GM12878 (cell line): ENCODE data around the gene NAV2. TPM values are rescaled to one million over a fixed set of nuclear protein-coding genes. Genes with fewer than 3 reads are reported as not detected.

Source experiments
- ATAC-seq: fragments of 200-7000 bp; cut with Tn5 transposase; 3 replicates; pipeline ENCODE4 v1.9.1; 2020; ENCODE audit warnings: mild to moderate bottlenecking, moderate library complexity
- BruUV-seq: library from RNA; stranded (reverse); fragments of 400-500 nt; replicated peaks from 2 replicates; lab custom pipeline; 2021; lab: Mats Ljungman, UMichigan
- CTCF ChIA-PET: fragments of 300-600 bp; sonication (Branson Sonifier 250); formaldehyde crosslinking; extraction: SDS; loops from one replicate; lab custom pipeline; 2021; ENCODE audit warnings: inconsistent platforms; lab: Yijun Ruan, JAX
- POLR2A ChIA-PET: fragments of 350-600 bp; formaldehyde crosslinking; extraction: SDS; loops from one replicate; lab custom pipeline; 2021; ENCODE audit warnings: inconsistent platforms; lab: Charles Lee
- RAD21 ChIA-PET: fragments of 300-600 bp; sonication (Branson Sonifier 250); formaldehyde crosslinking; loops from one replicate; lab custom pipeline; 2023; ENCODE audit warnings: antibody characterized with exemption; ENCODE audit not compliant: unreplicated experiment; lab: Charles Lee
- SMC1A ChIA-PET: fragments of 300-600 bp; sonication (Branson Sonifier 250); formaldehyde crosslinking; loops from one replicate; lab custom pipeline; 2023; ENCODE audit not compliant: unreplicated experiment, uncharacterized antibody; lab: Charles Lee
- DNase-seq: peaks from one replicate; pipeline ENCODE4 v3.0.0-alpha.2; 2011; ENCODE audit warnings: low read depth, low spot score
- FAIRE-seq: peaks from 3 replicates; lab custom pipeline; 2011; peaks lifted over from hg19 to GRCh38; lab: Jason Lieb, UNC
- H2AFZ ChIP-seq: 2 replicates; pipeline ENCODE4 v1.6.0; 2011; ENCODE audit warnings: low read depth, low read length, control low read depth; ENCODE audit not compliant: control insufficient read depth
- H3K27ac ChIP-seq: 2 replicates; pipeline ENCODE4 v1.5.1; 2011; ENCODE audit warnings: control low read depth; ENCODE audit not compliant: control insufficient read depth, insufficient read depth
- H3K27me3 ChIP-seq, 2 experiments: replicated peaks in 1 of 2; 2 replicates each; pipeline versions ENCODE4 v1.6.0 to v1.6.1; 2011; ENCODE audit warnings: low read length in 1 of 2; ENCODE audit not compliant: control insufficient read depth in 2 of 2, insufficient read depth in 2 of 2
- H3K36me3 ChIP-seq, 2 experiments: 2 replicates each; pipeline ENCODE4 v1.5.1; 2011; ENCODE audit warnings: low read length in 1 of 2; ENCODE audit not compliant: control insufficient read depth in 2 of 2, insufficient read depth in 2 of 2
- H3K4me1 ChIP-seq: 2 replicates; pipeline ENCODE4 v1.6.1; 2011; ENCODE audit warnings: mild to moderate bottlenecking, low read length, moderate library complexity, mixed read lengths; ENCODE audit not compliant: control insufficient read depth, insufficient read depth
- H3K4me2 ChIP-seq: 2 replicates; pipeline ENCODE4 v1.6.0; 2011; ENCODE audit warnings: control low read depth; ENCODE audit not compliant: control insufficient read depth, insufficient read depth
- H3K4me3 ChIP-seq: fragments of 200-600 bp; sonication (generic); 2 replicates; pipeline ENCODE4 v1.5.1; 2016
- H3K79me2 ChIP-seq: 2 replicates; pipeline ENCODE4 v1.6.0; 2011; ENCODE audit warnings: low read length; ENCODE audit not compliant: control insufficient read depth, insufficient read depth
- H3K9ac ChIP-seq: 2 replicates; pipeline ENCODE4 v1.8.0; 2011; ENCODE audit warnings: low read length, control low read depth, mixed read lengths; ENCODE audit not compliant: control insufficient read depth, insufficient read depth
- H3K9me3 ChIP-seq: replicated peaks from 3 replicates; pipeline ENCODE4 v1.5.1; 2011; ENCODE audit warnings: mild to moderate bottlenecking, low read length; ENCODE audit not compliant: control insufficient read depth, insufficient read depth
- H4K20me1 ChIP-seq: 2 replicates; pipeline ENCODE4 v1.6.0; 2011; ENCODE audit not compliant: control insufficient read depth, insufficient read depth
- CEBPB ChIP-seq, 2 experiments: fragments of 150-350 bp in 1 of 2; IDR thresholded peaks; 2 replicates each; pipeline ENCODE4 v1.6.1; 2012 to 2014; ENCODE audit warnings: low read depth in 2 of 2, low read length in 2 of 2, borderline replicate concordance in 1 of 2, inconsistent platforms in 1 of 2
- FOS ChIP-seq: IDR thresholded peaks from 3 replicates; pipeline ENCODE4 v1.6.1; 2011; ENCODE audit warnings: borderline replicate concordance; ENCODE audit not compliant: insufficient read length; ENCODE audit errors: extremely low read depth
- HCFC1 ChIP-seq: fragments of 150-350 bp; IDR thresholded peaks from 2 replicates; pipeline ENCODE4 v1.6.1; 2014; ENCODE audit warnings: low read length
- IKZF2 ChIP-seq, 2 experiments: fragments of 450-650 bp; IDR thresholded peaks; 2 replicates each; pipeline ENCODE4 v1.6.1; 2017; ENCODE audit warnings: mild to moderate bottlenecking in 2 of 2, moderate library complexity in 2 of 2
- MYC ChIP-seq: IDR thresholded peaks from 2 replicates; pipeline ENCODE4 v1.6.1; 2011; ENCODE audit warnings: mild to moderate bottlenecking, low read length, moderate library complexity, inconsistent platforms; ENCODE audit not compliant: insufficient read depth, insufficient replicate concordance, insufficient read length, severe bottlenecking
- POLR2AphosphoS2 ChIP-seq: IDR thresholded peaks from 2 replicates; pipeline ENCODE4 v1.6.1; 2011; ENCODE audit warnings: low read depth, mild to moderate bottlenecking, low read length, improper control_type of control experiment, moderate library complexity
- SMC3 ChIP-seq: IDR thresholded peaks from 2 replicates; pipeline ENCODE4 v1.6.1; 2011; ENCODE audit warnings: low read length, improper control_type of control experiment, borderline replicate concordance
- ZBED1 ChIP-seq: IDR thresholded peaks from 2 replicates; pipeline ENCODE4 v1.6.1; 2016; ENCODE audit warnings: borderline replicate concordance
- WGBS: methylation state at CpG from one replicate; pipeline ENCODE4 v1.1.6; 2016; ENCODE audit warnings: low lambda C conversion rate; ENCODE audit not compliant: insufficient replicate concordance, insufficient coverage; ENCODE audit errors: missing lambda C conversion rate; 5-methylcytosine and 5-hydroxymethylcytosine counted together
- in situ Hi-C: fragments of 300-500 bp; cut with MboI; formaldehyde crosslinking; loops from 9 replicates; pipeline ENCODE4 v1.14.3; 2018; ENCODE audit warnings: mixed read lengths
- intact Hi-C: fragments of 100-400 bp; cut with micrococcal nuclease; formaldehyde crosslinking; loops from one replicate; pipeline ENCODE4 v1.14.2; 2022; ENCODE audit not compliant: unreplicated experiment
- polyA plus RNA-seq, 11 experiments: library from polyadenylated mRNA; depleted of rRNA in 4 of 11; unstranded in 6 of 11; stranded (reverse) in 5 of 11; fragments of >200 nt; fragmentation: Nextera tagmentation in 4 of 11; fragmentation: Illumina TruSeq in 1 of 11; extraction: Ambion mirVana in 4 of 11; extraction: Trizol in 1 of 11; gene quantifications; 1 replicate in 1 of 11; 2 replicates in 10 of 11; pipeline versions ENCODE4 v1.2.1 to v1.2.3, GENCODE V29; 2011 to 2016; ENCODE audit warnings: inconsistent platforms in 2 of 11, missing spikeins in 2 of 11, low read depth in 1 of 11
- total RNA-seq, 4 experiments: library from RNA; depleted of rRNA in 3 of 4; stranded (reverse); fragments of >200 nt in 3 of 4; fragmentation: Illumina TruSeq in 1 of 4; extraction: Trizol in 1 of 4; gene quantifications; 2 replicates each; pipeline versions ENCODE4 v1.2.1 to v1.2.3, GENCODE V29; 2013 to 2021
- TF ChIP-seq, protein P1 (sequence below): fragments of 150-350 bp; IDR thresholded peaks from 2 replicates; pipeline ENCODE4 v1.6.1; 2014; ENCODE audit warnings: mild to moderate bottlenecking, low read depth, low read length
- TF ChIP-seq, protein P2 (sequence below): fragments of 450-650 bp; IDR thresholded peaks from 2 replicates; pipeline ENCODE4 v1.6.1; 2018; ENCODE audit warnings: mild to moderate bottlenecking, low read depth, moderate library complexity; ENCODE audit not compliant: partially characterized antibody

The NAV2 gene
- total and polyA plus RNA-seq, 10 of the 15 experiments (the other 5 are each of a cell fraction or from before 2014, with no cell fraction given): 0.35 to 6.1 (median 1.1) TPM

DNA sequence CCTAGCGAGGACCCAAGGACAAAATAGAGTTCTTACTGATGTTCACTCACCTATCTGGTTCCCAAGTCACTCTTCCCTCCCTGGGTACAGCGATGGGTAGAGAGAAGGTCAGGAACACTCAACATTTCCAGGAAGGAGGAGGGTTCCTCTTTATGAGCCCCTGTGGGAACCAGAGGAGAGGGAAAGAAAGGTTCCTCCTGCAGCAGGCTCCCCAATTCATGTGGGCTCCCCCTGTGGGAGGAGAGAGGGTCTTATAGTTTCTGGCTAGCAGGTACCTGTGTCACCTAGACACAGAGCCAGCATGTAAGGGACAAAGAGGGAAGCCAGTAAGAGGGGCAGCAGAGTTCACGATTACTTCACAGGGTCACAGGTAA, 354.1 kb downstream of the NAV2 start (continued):
- TF ChIP-seq CEBPB (IDR thresholded peaks at IDR 0.05; ENCODE audit: borderline replicate concordance in 1 of 2, low read depth in 2 of 2, low read length in 2 of 2): no peak

DNA sequence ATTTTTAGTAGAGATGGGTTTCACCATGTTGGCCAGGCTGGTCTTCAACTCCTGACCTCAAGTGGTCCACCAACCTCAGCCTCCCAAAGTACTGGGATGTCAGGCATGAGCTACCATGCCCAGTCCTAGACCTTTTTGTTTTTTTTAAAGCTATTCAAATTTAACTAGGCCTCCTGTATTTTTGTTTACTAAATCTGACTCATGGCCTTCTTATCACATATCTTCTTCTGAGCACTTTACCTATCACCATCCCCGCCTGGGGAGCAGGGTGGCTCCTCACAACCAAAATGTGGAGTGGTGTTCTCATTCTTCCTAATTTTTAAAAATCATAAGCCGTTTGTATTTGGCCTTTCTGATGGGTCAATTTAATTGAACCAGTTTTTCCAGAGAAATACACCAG, 355.0 kb downstream of the NAV2 start:
- no peak overlapping the region for H2AFZ ChIP-seq
- no peak overlapping the region for H3K4me2 ChIP-seq
- H3K4me1 ChIP-seq: no peaks in the 10 kb centered on the region
- no TSS peak for BruUV-seq
- no peak for ATAC-seq
- TF ChIP-seq SMC3: no peak
- no peak for TF ChIP-seq IKZF2 (IDR thresholded peaks at IDR 0.05)
- no peak for TF ChIP-seq MYC
- TF ChIP-seq FOS: no peak
- no peak overlapping the region for H3K27ac ChIP-seq
- WGBS: 4% methylated on average over 2 of the region's 2 CpGs
- H3K9me3 ChIP-seq: no peaks in the 10 kb centered on the region
- no peak overlapping the region for H3K4me3 ChIP-seq
- no peaks in the 10 kb centered on the region for H3K79me2 ChIP-seq
- H3K27me3 ChIP-seq: 0 out of 4 replicates have a peak, but pooled peaks cover 0 to 2% of the 10 kb centered on the region in 2 experiments
- H3K36me3 ChIP-seq: no peaks in the 10 kb centered on the region
- no peak overlapping the region for H3K9ac ChIP-seq
- ChIA-PET CTCF (no interaction called here), POLR2A (interaction anchor here (0.7 kb wide), 1 partner anchor 484 kb away, joined by 6 read pairs; no protein-coding TSS in a partner anchor), SMC1A (no interaction called here), RAD21 (interaction anchor here (0.7 kb wide), 2 partner anchors 69 to 1219 kb away, joined by 3 read pairs; no protein-coding TSS in a partner anchor)
- no peak for FAIRE-seq
- DNase-seq: no peak
- intact Hi-C loops (no loop called here), in situ Hi-C loops (no loop called here)
- H4K20me1 ChIP-seq: no peaks in the 10 kb centered on the region

DNA sequence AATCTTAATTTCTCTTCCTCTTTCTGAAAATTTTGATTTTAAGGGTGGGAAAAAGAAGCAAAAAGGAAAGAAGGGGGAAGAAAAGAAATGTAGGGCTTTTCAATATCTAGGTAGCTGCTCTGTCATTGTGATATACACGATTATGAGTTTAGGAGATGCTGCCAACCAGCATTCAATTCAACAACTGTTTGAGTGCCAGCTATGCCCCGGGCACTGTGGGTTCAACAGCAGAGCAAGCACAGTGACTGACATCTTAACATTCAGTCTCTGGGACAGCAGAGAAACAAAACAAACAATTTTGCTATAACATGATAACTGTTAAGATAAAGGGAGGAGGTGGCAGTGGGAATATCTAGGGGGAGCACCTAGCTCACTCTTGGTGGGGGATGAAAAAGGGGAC, 356.1 kb downstream of the NAV2 start:
- ChIA-PET SMC1A (interaction anchor here (1.0 kb wide), 1 partner anchor 10 kb away, joined by 3 read pairs; no protein-coding TSS in a partner anchor), CTCF (no interaction called here), POLR2A (no interaction called here), RAD21 (no interaction called here)
- Histone ChIP-seq H3K4me3 (no peak overlapping the region), H2AFZ (no peak overlapping the region), H3K79me2 (no peaks in the 10 kb centered on the region), H3K4me2 (no peak overlapping the region), H3K36me3 (no peaks in the 10 kb centered on the region), H3K9me3 (no peaks in the 10 kb centered on the region), H3K4me1 (no peaks in the 10 kb centered on the region), H4K20me1 (no peaks in the 10 kb centered on the region), H3K27me3 (0 out of 4 replicates have a peak, but pooled peaks cover 0 to 2% of the 10 kb centered on the region in 2 experiments), H3K9ac (no peak overlapping the region), H3K27ac (no peak overlapping the region)
- no TSS peak for BruUV-seq
- intact Hi-C loops (no loop called here), in situ Hi-C loops (no loop called here)
- DNase-seq (no peak), ATAC-seq (no peak), FAIRE-seq (no peak)
- 25% methylated on average over 2 of the region's 2 CpGs for WGBS
- TF ChIP-seq IKZF2 (IDR thresholded peaks at IDR 0.05) (no peak), POLR2AphosphoS2 (no peak), HCFC1 (no peak), ZBED1 (no peak)
- TF ChIP-seq, protein P1, sequence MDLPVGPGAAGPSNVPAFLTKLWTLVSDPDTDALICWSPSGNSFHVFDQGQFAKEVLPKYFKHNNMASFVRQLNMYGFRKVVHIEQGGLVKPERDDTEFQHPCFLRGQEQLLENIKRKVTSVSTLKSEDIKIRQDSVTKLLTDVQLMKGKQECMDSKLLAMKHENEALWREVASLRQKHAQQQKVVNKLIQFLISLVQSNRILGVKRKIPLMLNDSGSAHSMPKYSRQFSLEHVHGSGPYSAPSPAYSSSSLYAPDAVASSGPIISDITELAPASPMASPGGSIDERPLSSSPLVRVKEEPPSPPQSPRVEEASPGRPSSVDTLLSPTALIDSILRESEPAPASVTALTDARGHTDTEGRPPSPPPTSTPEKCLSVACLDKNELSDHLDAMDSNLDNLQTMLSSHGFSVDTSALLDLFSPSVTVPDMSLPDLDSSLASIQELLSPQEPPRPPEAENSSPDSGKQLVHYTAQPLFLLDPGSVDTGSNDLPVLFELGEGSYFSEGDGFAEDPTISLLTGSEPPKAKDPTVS: no peak
- TF ChIP-seq, protein P2, sequence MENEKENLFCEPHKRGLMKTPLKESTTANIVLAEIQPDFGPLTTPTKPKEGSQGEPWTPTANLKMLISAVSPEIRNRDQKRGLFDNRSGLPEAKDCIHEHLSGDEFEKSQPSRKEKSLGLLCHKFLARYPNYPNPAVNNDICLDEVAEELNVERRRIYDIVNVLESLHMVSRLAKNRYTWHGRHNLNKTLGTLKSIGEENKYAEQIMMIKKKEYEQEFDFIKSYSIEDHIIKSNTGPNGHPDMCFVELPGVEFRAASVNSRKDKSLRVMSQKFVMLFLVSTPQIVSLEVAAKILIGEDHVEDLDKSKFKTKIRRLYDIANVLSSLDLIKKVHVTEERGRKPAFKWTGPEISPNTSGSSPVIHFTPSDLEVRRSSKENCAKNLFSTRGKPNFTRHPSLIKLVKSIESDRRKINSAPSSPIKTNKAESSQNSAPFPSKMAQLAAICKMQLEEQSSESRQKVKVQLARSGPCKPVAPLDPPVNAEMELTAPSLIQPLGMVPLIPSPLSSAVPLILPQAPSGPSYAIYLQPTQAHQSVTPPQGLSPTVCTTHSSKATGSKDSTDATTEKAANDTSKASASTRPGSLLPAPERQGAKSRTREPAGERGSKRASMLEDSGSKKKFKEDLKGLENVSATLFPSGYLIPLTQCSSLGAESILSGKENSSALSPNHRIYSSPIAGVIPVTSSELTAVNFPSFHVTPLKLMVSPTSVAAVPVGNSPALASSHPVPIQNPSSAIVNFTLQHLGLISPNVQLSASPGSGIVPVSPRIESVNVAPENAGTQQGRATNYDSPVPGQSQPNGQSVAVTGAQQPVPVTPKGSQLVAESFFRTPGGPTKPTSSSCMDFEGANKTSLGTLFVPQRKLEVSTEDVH: no peak
